Stimulated activated CD4-positive, alpha-beta T cell treated with anti-CD3 and anti-CD28 coated beads, Interleukin-4, amount 100 ng/mL, for 4 hours (primary cell): ENCODE results near the gene CCDC77.
"Not testable (repeated sequence)": the region's sequence is repeated elsewhere in the genome, so short reads cannot be mapped to it uniquely, and the experiment has no call there.

Experiments
- DNase-seq, 2 experiments: peaks; one replicate each; pipeline ENCODE4 v3.0.0-alpha.2; 2020

The CCDC77 gene

DNA sequence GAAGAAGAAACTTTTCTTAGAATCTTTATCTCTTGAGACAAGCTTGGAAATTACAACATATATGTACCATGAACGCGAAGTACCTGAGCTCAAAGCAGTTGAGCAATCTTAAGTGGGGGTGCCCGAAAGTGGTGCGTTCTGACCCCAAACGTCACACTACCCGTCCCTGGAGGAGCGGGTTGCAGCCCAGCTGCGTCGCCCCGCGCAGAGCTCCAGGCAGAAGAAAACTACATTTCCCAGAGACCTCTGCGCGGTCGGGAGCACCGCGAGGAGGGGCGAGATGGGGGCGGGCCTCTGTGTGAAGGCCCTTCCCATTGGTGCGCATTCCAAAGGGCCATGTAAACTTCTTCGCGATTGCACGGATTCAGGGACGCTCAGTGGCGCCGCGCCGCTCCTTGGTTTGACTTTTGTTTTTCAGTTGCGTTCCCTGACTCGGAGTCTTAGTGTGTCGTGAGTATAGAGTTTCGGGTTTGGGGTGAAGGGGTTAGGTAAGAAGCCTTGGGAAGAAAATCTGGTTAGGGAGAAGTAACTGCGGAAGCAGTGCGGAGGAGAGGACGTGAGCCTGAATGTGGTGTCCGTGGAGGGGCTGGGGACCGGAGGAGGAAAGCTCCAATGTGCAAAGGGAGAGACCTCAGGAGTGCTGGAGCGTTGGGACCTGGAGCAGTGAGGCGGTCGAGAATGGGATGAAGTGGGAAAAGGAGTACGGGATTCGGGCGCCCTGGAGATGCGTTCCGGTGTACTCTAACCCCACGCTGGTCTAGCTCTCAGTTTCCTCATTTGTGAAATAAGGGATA lies at the start of gene CCDC77:
TSS of gene CCDC77 (plus strand) at position 410 of the 794 bp plus-strand sequence. CDS start 7,740 bp downstream, outside the sequence.
- DNase-seq = peak; percentile 87 to 91

DNA sequence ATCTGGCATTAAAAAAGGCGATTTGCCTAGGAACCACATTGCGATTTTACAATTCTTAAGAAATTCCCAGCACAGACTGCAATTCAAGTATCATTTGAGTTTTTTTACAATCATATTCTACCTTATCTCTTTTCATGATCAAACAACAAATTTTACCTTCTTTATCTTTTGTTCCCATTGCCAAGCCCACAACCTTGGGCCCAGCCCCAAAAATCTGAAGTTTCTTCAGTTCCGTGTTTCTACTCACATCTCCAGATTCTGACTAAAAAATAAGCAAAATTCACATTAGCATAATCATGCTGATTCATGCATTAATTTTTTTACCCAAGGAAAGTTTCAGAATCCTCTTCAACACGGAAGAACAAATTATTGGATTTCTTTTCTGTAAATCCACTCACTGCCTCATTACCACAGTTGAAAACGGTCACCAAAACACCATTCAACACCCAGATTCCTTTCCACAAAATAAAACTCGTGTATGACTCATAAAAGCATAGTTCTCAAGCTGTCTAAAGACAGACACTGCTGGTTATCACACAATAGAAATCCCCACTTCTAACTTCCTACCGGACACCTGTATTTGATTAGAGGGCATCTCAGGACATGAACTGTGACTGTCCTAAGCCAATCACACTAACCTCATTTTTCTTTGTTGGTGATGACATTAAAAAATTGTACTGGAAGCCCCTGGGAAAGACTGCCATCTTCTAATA lies 45.0 kb upstream of the CCDC77 start:
- DNase-seq = no peak

DNA sequence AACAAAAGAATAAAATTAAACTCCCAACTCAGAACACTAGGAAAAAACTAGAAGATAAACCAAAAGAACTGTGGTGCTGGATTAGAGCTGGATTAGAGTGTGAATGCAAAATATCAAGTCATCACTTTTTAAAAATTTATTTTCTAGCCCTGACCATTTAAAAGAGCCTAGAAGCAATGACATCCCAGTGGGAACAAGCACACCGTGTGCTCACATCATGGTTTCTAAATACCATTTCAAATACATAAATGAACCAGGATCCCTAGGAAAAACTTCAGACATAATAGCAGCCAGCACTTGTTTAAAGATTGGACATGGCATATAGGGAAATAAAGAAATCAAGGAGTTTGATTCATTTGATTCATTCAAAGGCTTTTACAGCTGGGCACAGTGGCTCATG lies 42.4 kb upstream of the CCDC77 start:
- DNase-seq = no peak

DNA sequence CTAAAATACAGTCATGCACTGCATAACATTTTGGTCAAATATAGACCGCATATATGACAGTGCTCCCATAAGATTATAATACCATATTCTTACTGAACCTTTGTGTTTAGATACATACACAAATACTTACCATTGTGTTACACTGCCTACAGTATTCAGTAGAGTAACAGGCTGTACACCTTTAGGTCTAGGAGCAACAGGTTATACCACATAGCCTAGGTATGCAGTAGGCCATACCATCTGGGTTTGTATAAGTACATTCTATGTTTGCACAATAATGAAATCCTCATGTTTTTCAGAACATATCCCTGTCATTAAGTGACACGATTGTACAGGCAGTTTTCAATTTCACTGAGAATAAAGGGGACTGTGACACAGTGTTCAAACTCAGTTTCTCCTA lies 34.6 kb upstream of the CCDC77 start:
- DNase-seq = no peak

DNA sequence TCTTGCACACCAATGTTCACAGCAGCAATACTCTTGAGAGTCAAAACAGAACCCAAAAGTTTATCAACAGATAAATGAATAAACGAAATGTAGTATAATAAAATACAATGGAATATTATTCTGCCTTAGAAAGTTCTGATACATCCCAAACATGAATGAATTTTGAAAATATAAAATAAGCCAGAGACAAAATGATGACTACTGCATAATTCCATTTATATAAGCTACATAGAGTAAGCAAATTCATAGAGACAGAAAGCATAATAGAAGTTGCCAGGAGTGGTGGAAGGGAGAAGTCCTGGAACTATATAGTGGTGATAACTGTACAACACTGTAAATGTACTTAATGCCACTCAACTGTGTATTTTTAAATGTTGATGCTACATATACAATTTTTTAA lies 33.5 kb upstream of the CCDC77 start:
- DNase-seq = no peak

DNA sequence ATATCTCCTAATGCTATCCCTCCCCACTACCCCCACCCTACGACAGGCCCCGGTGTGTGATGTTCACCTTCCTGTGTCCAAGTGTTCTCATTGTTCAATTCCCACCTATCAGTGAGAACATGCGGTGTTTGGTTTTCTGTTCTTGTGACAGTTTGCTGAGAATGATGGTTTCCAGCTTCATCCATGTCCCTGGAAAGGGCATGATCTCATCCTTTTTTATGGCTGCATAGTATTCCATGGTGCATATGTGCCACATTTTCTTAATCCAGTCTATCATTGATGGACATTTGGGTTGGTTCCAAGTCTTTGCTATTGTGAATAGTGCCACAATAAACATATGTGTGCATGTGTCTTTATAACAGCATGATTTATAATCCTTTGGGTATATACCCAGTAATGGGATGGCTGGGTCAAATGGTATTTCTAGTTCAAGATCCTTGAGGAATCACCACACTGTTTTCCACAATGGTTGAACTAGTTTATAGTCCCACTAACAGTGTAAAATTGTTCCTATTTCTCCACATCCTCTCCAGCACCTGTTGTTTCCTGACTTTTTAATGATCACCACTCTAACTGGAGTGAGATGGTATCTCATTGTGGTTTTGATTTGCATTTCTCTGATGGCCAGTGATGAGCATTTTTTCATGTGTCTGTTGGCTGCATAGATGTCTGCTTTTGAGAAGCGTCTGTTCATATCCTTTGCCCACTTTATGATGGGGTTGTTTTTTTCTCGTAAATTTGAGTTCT lies 30.5 kb upstream of the CCDC77 start:
- not testable (repeated sequence) for DNase-seq

DNA sequence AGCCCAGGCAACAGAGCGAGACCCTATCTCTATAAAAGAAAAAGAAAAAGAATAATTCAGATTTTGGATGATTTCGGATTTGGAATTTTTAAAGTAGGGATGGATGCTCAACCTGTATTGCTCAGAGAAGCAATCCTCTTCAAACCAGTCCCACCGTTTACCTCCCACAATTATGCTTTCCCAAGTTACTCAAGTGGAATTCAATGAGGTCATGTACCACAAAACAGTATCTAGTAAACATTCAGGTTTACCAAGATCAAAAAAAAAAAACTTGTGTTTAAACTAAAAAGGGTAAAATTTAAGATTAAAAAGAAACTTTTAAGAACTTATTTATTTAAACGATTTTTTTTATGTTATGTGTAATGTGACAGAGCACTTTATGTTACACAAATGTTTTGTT lies 14.8 kb upstream of the CCDC77 start:
- no peak for DNase-seq

DNA sequence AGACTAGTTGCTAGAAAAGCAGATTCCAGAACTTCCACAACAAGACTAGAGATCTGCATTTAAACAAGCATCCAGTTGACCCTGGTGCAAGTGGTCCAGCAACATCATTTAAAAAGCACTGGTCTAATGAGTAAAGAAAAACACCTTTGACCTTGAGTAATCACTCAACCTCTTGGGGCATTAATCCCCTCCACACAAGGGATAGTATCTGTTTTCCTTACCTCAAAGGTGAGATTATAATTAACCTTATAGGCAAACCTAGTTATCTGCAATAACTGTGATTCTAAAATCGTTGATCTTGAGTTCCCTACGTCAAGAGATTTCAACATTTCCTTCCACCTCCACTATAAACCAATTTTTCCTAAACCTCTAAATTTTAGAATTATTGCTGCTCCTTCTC lies 13.4 kb upstream of the CCDC77 start:
- DNase-seq = no peak

DNA sequence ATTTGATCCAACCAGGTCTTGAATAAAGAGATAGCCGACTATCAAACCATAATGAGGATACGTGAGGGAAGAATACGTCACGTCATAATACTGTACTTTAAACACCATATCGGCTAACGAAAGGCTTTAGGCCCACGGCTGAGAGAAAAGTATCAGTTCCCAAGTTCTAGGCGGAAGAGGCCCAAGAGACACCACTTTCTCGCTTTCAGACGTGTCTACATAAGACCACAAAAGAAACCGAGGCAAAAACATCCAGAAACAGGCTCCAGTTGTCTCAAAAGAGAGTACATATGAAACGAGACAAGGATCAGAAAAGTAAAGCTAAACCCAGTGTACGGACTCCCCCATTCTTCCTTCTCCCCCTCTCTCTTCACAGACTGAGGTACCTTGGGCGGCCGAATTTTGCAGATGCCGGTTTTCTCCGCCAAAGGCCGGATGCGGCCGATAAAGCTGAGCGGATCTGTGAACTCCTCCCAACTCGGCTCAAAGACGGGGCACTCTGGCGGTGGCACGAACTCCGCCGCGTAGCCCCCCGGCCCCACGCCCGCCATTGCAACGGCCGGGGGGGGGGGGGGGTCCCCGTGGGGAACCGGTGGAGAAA lies 12.8 kb upstream of the CCDC77 start:
- no peak for DNase-seq

DNA sequence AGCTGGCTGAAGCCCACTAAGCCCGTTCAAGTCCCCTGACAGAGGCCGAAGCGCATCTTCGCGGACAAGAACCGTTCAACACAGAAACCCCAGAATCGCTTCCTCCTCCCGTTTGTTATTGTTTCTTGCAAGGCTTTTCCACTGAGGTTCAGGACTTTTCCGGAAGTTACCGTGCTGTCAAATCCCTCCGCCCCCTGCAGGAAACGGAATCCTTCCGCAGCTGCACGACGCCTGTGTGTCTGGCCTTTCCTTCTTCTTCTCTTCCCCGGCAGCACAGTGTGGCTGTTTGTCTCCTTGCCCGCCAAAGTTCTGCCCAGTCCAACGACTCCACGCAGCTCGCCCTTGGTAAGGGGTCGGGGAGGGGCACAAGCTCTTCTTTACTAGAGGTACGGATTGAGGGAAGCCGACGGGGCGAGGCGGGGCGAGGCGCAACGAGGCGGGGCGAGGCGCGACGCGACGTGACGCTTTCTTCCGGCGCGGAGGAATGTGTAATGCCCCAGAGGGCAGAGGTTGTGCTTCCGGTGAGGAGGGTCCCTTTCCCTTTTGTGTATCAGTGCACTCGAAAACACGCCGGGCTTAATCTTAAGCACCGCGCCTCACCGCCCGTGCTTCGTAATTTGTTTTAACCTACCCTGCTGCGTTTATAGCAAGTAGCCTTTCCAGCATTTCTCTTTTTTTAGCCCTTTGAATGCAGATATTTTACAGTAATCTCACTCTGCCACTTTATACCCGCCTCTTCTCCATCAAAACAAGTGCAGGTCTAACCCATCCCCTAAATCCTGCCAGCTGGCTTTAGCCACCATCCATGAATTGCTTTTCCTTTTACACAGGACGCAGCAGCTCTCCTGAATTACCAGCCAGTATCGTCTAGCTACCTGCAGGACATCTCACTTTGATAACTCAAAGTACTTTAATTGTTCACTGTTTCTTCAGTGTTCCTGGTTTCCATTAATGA lies 12.0 kb upstream of the CCDC77 start, which contains the start of gene KDM5A:
TSS of gene KDM5A (minus strand) at position 179 of the 955 bp plus-strand sequence. CDS start 229 bp downstream, outside the sequence.
- DNase-seq = peak; percentile 80 to 85

DNA sequence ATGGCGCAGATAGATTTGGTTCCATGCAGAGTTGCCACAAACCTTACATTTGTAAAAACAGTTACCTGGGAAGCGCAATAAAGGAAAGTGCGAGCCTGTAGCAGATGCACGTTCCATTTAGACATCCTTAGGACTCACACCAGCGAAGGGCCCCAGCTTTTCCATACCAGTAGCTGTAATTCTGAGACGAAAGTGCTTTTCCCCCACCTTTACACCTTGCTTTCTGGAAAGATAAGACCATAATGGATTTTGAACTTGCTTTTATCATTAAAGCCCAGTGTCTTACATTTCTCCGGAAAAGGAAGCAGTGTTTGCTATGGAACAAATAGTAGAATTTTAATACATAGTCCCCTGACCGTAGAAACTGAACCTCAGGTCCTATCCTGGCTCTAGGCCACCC lies 616 bp upstream of the CCDC77 start:
- no peak for DNase-seq

DNA sequence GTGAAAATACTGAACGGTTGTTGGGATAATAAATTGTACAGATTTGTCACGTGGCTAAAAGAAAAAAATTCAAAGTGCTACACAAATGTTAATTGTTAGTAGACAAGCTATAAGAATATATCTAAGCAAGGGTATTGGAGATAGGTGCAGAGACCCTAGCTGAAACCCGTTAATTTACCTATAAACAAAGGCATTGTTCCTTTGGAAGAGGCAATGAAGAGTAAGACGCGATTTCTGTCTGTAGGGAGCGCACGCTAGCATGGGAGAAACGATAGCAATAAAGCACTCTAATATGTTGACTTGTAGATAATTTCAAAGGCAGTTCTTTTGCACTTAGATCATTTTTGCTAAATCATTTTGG lies 565 bp downstream of the CCDC77 start:
- DNase-seq = no peak

DNA sequence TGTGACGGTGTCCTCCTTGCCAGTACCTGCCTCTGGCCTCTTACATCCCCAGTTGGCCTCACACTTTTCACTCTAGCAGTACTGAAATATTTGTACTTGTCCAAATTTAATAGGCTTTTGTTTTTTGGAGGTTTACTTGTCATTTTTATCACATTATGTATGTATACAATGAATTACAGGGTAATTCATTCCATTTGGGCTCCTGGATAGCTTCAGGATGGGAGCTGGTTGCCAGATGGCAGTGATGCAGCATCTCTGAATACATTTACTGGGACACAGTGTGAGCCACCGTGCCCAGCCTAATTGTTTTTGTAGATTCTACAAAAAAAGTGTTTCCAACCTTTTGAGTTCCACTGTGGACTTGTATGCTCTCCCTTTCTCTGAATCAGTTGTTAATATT lies 13.4 kb downstream of the CCDC77 start:
- no peak for DNase-seq

DNA sequence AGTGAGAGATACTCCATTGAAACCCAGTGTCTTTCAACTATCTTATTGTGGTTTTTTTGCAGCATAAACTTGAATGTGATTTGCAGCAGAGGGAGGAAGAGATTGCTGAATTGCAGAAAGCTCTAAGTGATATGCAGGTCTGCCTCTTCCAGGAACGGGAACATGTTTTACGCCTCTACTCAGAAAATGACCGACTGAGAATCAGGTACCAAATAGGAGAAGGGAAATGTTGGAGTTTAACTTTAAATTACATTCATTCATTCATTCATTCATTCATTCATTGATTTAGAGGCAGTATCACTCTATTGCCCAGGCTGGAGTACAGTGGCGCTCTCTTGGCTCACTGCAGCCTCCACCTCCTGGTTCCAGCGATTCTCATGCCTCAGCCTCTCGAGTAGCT lies 17.0 kb downstream of the CCDC77 start:
- no peak for DNase-seq

DNA sequence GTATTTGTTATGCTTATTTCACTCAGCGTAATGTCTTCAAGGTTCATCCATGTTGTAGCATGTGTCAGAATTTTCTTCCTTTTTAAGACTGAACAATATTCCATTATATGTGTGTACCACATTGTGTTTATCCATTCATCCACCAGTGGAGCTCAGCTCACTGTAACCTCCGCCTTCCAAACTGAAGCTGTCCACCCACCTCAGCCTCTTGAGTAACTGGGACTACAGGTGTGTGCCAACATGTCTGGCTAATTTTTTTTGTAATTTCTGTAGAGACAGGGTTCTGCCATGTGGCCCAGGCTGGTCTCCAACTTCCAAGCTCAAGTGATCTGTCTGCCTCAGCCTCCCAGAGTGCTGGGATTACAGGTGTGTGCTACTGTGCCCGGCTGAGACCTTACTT lies 21.1 kb downstream of the CCDC77 start:
- DNase-seq = no peak

DNA sequence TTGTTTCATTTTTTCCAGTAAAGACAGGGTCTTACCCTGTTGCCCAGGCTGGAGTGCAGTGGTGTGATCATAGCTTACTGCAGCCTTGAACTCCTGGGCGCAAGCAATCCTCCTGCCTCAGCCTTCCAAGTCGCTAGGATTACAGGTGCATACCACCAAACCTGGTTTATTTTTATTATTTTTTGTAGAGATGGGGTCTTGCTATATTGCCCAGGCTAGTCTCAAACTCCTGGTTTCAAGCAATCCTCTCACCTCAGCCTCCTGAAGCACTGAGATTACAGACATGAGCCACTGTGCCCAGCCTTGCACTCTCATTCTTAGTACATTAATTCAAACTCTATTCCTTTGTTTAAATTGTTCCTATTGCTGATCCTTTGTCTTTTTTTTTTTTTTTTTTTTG lies 34.3 kb downstream of the CCDC77 start:
- DNase-seq = not testable (repeated sequence)

DNA sequence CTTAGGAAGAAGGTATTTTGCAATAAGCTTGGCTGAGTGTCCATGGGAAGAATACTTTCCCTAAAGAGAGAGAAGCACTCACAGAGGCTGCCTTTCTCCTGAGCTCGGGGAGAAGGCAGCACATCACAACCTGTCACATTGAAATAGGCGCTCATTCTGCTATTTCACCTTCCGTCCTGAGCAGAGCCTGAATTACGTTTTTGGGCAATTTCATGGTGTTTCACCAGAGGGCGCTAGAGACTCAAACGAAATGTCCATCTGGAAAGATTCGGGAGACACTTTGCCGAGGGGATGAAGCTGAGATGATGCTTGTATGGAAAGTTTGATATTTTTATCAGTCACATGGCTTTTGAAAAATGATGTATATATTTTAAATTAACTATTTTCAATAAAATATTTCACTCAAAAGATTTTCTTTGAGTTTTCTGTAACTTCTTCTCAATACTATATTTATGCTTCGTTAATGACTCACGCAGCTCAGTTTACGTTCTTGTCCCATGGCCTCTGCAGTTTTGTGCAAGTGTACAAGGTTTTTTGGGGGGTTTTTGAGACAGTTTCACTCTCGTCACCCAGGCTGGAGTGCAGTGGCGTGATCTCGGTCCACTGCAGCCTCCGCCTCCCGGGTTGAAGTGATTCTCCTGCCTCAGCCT lies 40.9 kb downstream of the CCDC77 start:
- peak in 1 of 2 experiments; percentile 18 for DNase-seq

DNA sequence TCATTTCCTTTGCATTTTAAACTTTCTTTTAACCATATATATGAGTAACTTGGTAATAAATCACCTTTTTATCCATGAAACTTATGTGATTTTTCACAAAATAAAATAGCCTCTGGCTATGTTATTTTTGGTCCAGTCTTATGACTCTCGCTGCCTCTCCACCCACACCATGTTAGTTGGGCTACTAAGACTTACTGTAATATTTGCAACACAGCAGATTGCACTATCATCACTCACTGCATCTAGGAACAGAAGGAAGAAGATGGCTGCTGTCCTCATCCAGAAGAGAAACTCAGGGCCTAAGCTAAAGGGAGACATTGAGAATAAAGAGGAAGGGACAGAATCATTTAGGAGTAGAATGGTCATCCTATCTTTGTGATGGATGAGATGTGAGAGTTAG lies 45.7 kb downstream of the CCDC77 start:
- no peak for DNase-seq

DNA sequence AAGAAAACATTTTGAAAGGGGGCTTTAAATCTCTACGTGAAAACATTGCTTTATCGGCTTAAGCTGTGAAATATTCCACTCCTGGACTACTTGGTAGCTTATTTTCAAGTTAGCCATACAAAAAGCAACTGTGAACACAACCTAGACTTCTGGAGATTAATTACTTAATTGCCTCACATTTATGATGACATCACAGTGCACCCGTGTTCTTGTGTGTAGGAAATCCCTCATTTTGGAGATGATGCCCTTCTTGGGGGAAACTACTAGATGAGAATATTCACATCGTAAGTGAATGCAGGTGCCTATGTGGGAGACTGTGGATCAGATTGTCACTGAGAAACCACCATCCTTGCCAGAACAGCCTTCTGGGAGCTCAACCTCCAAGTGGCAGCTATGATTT lies 47.8 kb downstream of the CCDC77 start:
- no peak for DNase-seq

DNA sequence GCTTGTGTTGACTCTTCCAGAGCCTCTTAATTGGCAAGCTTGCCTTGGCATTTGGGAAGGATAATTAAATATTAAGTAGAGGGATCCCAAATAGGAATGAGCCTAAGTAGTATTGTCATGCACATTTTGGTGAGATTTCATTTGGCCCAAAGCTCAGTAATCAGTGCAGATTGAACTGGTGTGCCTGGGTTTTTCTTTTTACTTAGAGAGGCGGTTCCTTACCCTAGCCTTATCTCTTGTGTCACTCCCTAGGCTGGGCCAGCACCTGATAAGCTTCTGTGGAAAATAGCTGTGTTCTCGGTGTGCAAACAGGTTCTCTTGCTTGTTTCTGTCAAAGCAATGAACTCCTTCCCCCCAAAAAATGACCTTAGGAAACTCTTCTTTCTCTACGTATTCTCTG lies 49.0 kb downstream of the CCDC77 start:
- DNase-seq = no peak

DNA sequence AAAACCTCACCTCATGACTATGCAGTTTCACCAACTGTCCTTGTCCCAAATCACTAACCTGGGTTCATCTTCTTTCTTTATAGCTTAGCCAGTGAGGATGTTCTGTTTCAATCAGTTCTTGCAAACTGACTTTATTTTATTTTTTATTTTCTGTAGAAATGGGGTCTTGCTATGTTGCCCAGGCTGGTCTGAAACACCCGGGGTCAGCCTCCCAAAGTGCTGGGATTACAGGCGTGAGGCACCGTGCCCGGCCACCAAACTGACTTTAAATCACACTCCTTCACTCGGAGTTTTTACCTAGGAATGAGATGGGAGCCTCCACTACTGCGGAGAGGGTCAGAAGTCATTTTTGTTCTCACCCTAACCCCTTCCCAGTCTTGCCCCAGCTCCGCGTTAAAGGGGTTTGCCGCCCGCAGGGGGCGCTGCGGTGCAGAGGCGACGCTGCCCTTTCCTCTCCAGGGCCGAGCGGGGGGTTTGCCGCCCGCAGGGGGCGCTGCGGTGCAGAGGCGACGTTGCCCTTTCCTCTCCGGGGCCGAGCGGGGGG lies 51.3 kb downstream of the CCDC77 start:
- DNase-seq = peak; percentile 15 to 40
